Retinal pigment epithelial cell (primary cell): Measurements from ENCODE around the gene RRBP1.

Experiments
- DNase-seq: peaks from one replicate; pipeline ENCODE4 v3.0.0-alpha.2; 2010; ENCODE audit warnings: low read depth
- H3K4me3 ChIP-seq: 2 replicates; pipeline ENCODE4 v1.5.1; 2011; ENCODE audit warnings: mild to moderate bottlenecking, low read length, control low read depth, moderate library complexity
- CTCF ChIP-seq: conservative IDR thresholded peaks from 2 replicates; pipeline ENCODE4 v1.5.1; 2011; ENCODE audit warnings: low read depth, low read length, control low read depth, inconsistent platforms

RRBP1 gene

GRCh38 chr20:17699931-17700351 lies 17.9 kb upstream of the RRBP1 start, which contains the start of gene BANF2:
Gene BANF2, plus strand, starts transcription at chr20:17699966. Its CDS starts 25,060 bp downstream, at chr20:17725026.
- H3K4me3 ChIP-seq = no peak within 1 kb of the TSS
- no peak for DNase-seq
- TF ChIP-seq CTCF = no peak

- no peak overlapping the region for H3K4me3 ChIP-seq
- TF ChIP-seq CTCF = no peak
- DNase-seq = no peak
These were observed 16.3 kb upstream of the RRBP1 start for GRCh38 chr20:17698384-17698783.

- no peak for DNase-seq
- no peak overlapping the region for H3K4me3 ChIP-seq
These were observed 15.1 kb upstream of the RRBP1 start for GRCh38 chr20:17697171-17697570.

GRCh38 chr20:17696287-17696686 lies 14.2 kb upstream of the RRBP1 start:
- no peak for DNase-seq
- H3K4me3 ChIP-seq = no peak overlapping the region
- TF ChIP-seq CTCF = no peak

More at GRCh38 chr20:17697171-17697570, 15.1 kb upstream of the RRBP1 start:
- TF ChIP-seq CTCF = no peak

- TF ChIP-seq CTCF = no peak
- H3K4me3 ChIP-seq = no peak overlapping the region
- DNase-seq = no peak
These were observed 12.7 kb upstream of the RRBP1 start for GRCh38 chr20:17694767-17695166.

- TF ChIP-seq CTCF = no peak
- no peak overlapping the region for H3K4me3 ChIP-seq
- DNase-seq = no peak
These were observed 11.5 kb upstream of the RRBP1 start for GRCh38 chr20:17693444-17694001.

GRCh38 chr20:17691758-17692157 lies 9.7 kb upstream of the RRBP1 start:
- no peak for TF ChIP-seq CTCF
- H3K4me3 ChIP-seq = no peak overlapping the region
- no peak for DNase-seq
